NAMALWA (cell line): ENCODE measurements around the gene TSGA10IP.

Experiments
- DNase-seq: peaks from one replicate; pipeline ENCODE4 v3.0.0-alpha.2; 2015; ENCODE audit warnings: low spot score

Gene TSGA10IP

GRCh38 chr11:66008095-66008467, 62.8 kb downstream of the TSGA10IP start:
- DNase-seq = no peak

DNA sequence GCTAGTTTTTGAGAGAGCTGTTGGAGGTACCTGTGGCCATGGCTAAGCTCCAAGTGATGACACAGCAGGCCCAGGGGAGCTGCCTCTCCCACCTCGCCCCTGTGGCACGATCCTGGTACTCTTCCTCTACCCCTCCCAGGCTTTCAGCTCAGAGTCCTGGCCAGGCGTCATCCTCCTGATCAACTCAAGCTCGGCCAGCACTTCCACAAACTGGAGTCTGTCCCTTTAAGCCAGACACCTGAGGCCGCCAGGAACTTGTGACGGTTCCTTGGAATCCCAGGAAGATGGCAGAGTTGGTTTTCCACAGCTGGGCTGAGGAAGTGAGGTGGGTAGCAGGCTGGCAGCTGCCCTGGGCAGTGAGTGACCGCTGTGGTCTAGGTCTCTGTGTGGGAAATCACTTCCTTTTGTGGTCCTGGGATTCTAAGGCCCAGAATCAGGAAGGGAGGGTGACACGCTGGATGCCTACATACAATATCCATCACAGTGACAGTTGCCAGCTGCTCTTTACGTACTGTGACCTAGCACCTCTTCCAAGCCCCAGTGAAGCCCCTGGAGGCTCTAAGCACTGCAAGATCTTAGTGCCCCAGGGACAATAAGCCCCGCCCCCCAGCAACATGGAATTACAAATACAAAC, 63.3 kb downstream of the TSGA10IP start:
- DNase-seq = no peak
